OCI-LY3 (cell line): ENCODE results near the gene NECAB2.

Experiments used
- EZH2phosphoT487 ChIP-seq: fragments of 200-600 bp; shearing (Covaris generic); IDR thresholded peaks from 2 replicates; pipeline ENCODE4 v1.6.1; 2018; ENCODE audit warnings: antibody characterized with exemption, mixed run types, low read depth
- TF ChIP-seq, protein P1 (sequence below): fragments of 200-600, 300-600 bp; sonication (generic); IDR thresholded peaks from 2 replicates; pipeline ENCODE4 v1.5.1; 2014; ENCODE audit warnings: antibody characterized with exemption, low read length, low read depth

GRCh38 chr16:84052071-84052622, 84.1 kb downstream of the NECAB2 start:
- TF ChIP-seq, protein P1, sequence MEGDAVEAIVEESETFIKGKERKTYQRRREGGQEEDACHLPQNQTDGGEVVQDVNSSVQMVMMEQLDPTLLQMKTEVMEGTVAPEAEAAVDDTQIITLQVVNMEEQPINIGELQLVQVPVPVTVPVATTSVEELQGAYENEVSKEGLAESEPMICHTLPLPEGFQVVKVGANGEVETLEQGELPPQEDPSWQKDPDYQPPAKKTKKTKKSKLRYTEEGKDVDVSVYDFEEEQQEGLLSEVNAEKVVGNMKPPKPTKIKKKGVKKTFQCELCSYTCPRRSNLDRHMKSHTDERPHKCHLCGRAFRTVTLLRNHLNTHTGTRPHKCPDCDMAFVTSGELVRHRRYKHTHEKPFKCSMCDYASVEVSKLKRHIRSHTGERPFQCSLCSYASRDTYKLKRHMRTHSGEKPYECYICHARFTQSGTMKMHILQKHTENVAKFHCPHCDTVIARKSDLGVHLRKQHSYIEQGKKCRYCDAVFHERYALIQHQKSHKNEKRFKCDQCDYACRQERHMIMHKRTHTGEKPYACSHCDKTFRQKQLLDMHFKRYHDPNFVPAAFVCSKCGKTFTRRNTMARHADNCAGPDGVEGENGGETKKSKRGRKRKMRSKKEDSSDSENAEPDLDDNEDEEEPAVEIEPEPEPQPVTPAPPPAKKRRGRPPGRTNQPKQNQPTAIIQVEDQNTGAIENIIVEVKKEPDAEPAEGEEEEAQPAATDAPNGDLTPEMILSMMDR, result no peak
- no peak for TF ChIP-seq EZH2phosphoT487
